K562 (cell line): Measurements from ENCODE around the gene NRARP. TPM values are rescaled to one million over a fixed set of nuclear protein-coding genes. Genes with fewer than 3 reads are reported as not detected.

Source experiments
- ATAC-seq: fragments of 200-7000 bp; cut with Tn5 transposase; 3 replicates; pipeline ENCODE4 v1.9.1; 2020; ENCODE audit warnings: moderate library complexity
- BruUV-seq: library from RNA; stranded (reverse); fragments of 400-500 nt; replicated peaks from 2 replicates; lab custom pipeline; 2021; lab: Mats Ljungman, UMichigan
- CTCF ChIA-PET: fragments of 300-600 bp; formaldehyde crosslinking; extraction: SDS; loops from one replicate; lab custom pipeline; 2021; ENCODE audit warnings: low intra/inter-chr PET ratio; lab: Yijun Ruan, JAX
- POLR2A ChIA-PET: fragments of 300-600, 350-650 bp; sonication (Branson Sonifier 250); formaldehyde crosslinking; extraction: SDS; loops from one replicate; lab custom pipeline; 2021; ENCODE audit warnings: antibody characterized with exemption, inconsistent platforms; lab: Yijun Ruan, JAX
- DNase-seq, 4 experiments: peaks; one replicate each; pipeline versions ENCODE4 v3.0.0 to v3.0.0-alpha.2; 2011 to 2018; ENCODE audit warnings: low spot score in 3 of 4, mixed read lengths in 3 of 4; ENCODE audit errors: extremely low read depth in 1 of 4
- FAIRE-seq: peaks from 2 replicates; lab custom pipeline; 2011; peaks lifted over from hg19 to GRCh38; lab: Jason Lieb, UNC
- H2AFZ ChIP-seq: 2 replicates; pipeline ENCODE4 v1.6.0; 2011; ENCODE audit warnings: low read depth, low read length, control low read depth, inconsistent platforms
- H3K27ac ChIP-seq: fragments of 200-600 bp; 3 replicates; pipeline ENCODE4 v1.8.0; 2011; ENCODE audit warnings: low read depth, mild to moderate bottlenecking, control low read depth, inconsistent platforms, low read length, moderate library complexity, mixed read lengths; ENCODE audit errors: extremely low read depth
- H3K27me3 ChIP-seq, 2 experiments: fragments of 300-600 bp in 1 of 2; 2 replicates in 1 of 2; 3 replicates in 1 of 2; pipeline versions ENCODE4 v1.6.0 to v1.8.0; 2011; ENCODE audit warnings: inconsistent platforms in 2 of 2, low read length in 2 of 2, mild to moderate bottlenecking in 1 of 2, mixed read lengths in 1 of 2, moderate library complexity in 1 of 2; ENCODE audit not compliant: control insufficient read depth in 2 of 2, insufficient read depth in 2 of 2
- H3K36me3 ChIP-seq: fragments of 300-600 bp; 3 replicates; pipeline ENCODE4 v1.8.0; 2011; ENCODE audit warnings: mild to moderate bottlenecking, low read length, inconsistent platforms; ENCODE audit not compliant: control insufficient read depth, insufficient read depth
- H3K4me1 ChIP-seq, 2 experiments: fragments of 200-600 bp in 1 of 2; replicated peaks in 1 of 2; 2 replicates in 1 of 2; 3 replicates in 1 of 2; pipeline versions ENCODE4 v1.5.1 to v1.8.0; 2011; ENCODE audit warnings: inconsistent platforms in 2 of 2, low read length in 2 of 2, mild to moderate bottlenecking in 1 of 2, mixed read lengths in 1 of 2, moderate library complexity in 1 of 2; ENCODE audit not compliant: control insufficient read depth in 2 of 2, insufficient read depth in 2 of 2
- H3K4me2 ChIP-seq: 2 replicates; pipeline ENCODE4 v1.6.1; 2011; ENCODE audit warnings: low read length, control low read depth, inconsistent platforms, mixed read lengths; ENCODE audit not compliant: insufficient read depth
- H3K4me3 ChIP-seq: fragments of 200-600 bp; sonication (generic), shearing (Covaris generic); 2 replicates; pipeline ENCODE4 v1.5.1; 2016; ENCODE audit warnings: control low read depth, inconsistent platforms
- H3K79me2 ChIP-seq: fragments of 200-600 bp; 3 replicates; pipeline ENCODE4 v1.8.0; 2011; ENCODE audit warnings: low read length, inconsistent platforms; ENCODE audit not compliant: control insufficient read depth, insufficient read depth
- H3K9ac ChIP-seq, 2 experiments: 2 replicates each; pipeline versions ENCODE4 v1.6.0 to v1.6.1; 2011; ENCODE audit warnings: low read depth in 2 of 2, low read length in 2 of 2, control low read depth in 1 of 2, inconsistent platforms in 1 of 2, mild to moderate bottlenecking in 1 of 2, mixed read lengths in 1 of 2; ENCODE audit not compliant: insufficient read depth in 1 of 2
- H3K9me1 ChIP-seq: one replicate; pipeline ENCODE4 v1.6.0; 2011; ENCODE audit warnings: inconsistent platforms, mild to moderate bottlenecking, low read length, moderate library complexity; ENCODE audit not compliant: control insufficient read depth, insufficient read depth
- H3K9me3 ChIP-seq: replicated peaks from 2 replicates; pipeline ENCODE4 v1.5.1; 2011; ENCODE audit warnings: low read depth, low read length, inconsistent platforms; ENCODE audit not compliant: control insufficient read depth, insufficient read depth
- H4K20me1 ChIP-seq: replicated peaks from 2 replicates; pipeline ENCODE4 v1.6.1; 2011; ENCODE audit warnings: low read length, inconsistent platforms, mixed read lengths; ENCODE audit not compliant: control insufficient read depth, insufficient read depth
- FIP1L1 ChIP-seq: fragments of 200-400 bp; formaldehyde crosslinking; IDR thresholded peaks from 2 replicates; pipeline ENCODE4 v1.6.1; 2018; ENCODE audit warnings: mild to moderate bottlenecking, low read depth, low read length; ENCODE audit not compliant: poor library complexity, severe bottlenecking
- PCBP1 ChIP-seq: fragments of 200-400 bp; formaldehyde crosslinking; IDR thresholded peaks from 2 replicates; pipeline ENCODE4 v1.6.1; 2018; ENCODE audit warnings: mild to moderate bottlenecking, low read depth, low read length; ENCODE audit not compliant: poor library complexity, severe bottlenecking
- RBM22 ChIP-seq: fragments of 200-400 bp; formaldehyde crosslinking; IDR thresholded peaks from 2 replicates; pipeline ENCODE4 v1.6.1; 2018; ENCODE audit warnings: low read length, low read depth; ENCODE audit not compliant: poor library complexity, severe bottlenecking
- SUPT5H ChIP-seq: fragments of 450-650 bp; IDR thresholded peaks from 2 replicates; pipeline ENCODE4 v1.6.1; 2016
- ZKSCAN3 ChIP-seq: fragments of 250-450 bp; sonication (Bioruptor Pico); IDR thresholded peaks from 2 replicates; pipeline ENCODE4 v1.4.0; 2020
- ZNF444 ChIP-seq: fragments of 250-450 bp; sonication (Bioruptor Pico); IDR thresholded peaks from 2 replicates; pipeline ENCODE4 v1.4.0; 2020; ENCODE audit warnings: mild to moderate bottlenecking, moderate library complexity
- WGBS: fragments of 100-300 bp; shearing (Covaris generic); methylation state at CpG from one replicate; pipeline ENCODE4 v1.1.6; 2016; ENCODE audit warnings: low coverage, mixed read lengths; ENCODE audit not compliant: insufficient coverage; ENCODE audit errors: missing lambda C conversion rate; 5-methylcytosine and 5-hydroxymethylcytosine counted together
- in situ Hi-C: fragments of 300-500 bp; cut with MboI; formaldehyde crosslinking; loops from 4 replicates; pipeline ENCODE4 v1.15.0; 2018; ENCODE audit warnings: inconsistent platforms, mixed read lengths
- intact Hi-C: fragments of 100-400 bp; cut with micrococcal nuclease; formaldehyde crosslinking; loops from 2 replicates; pipeline ENCODE4 v1.14.2; 2022
- polyA plus RNA-seq, 8 experiments: library from polyadenylated mRNA; depleted of rRNA in 4 of 8; stranded (reverse) in 5 of 8; unstranded in 3 of 8; fragments of >200 nt; fragmentation: Nextera tagmentation in 2 of 8; fragmentation: Illumina TruSeq in 1 of 8; extraction: Ambion mirVana in 2 of 8; extraction: Trizol in 1 of 8; gene quantifications; 2 replicates each; pipeline versions ENCODE4 v1.2.1 to v1.2.3, GENCODE V29; 2011 to 2014; ENCODE audit warnings: inconsistent platforms in 1 of 8, missing spikeins in 1 of 8
- total RNA-seq, 7 experiments: library from RNA; depleted of rRNA in 6 of 7; stranded (reverse); fragments of >200 nt in 6 of 7; fragmentation: Illumina TruSeq in 2 of 7; extraction: Trizol in 2 of 7; gene quantifications; 2 replicates each; pipeline versions ENCODE4 v1.2.1 to v1.2.3, GENCODE V29; 2011 to 2021; ENCODE audit warnings: low replicate concordance in 1 of 7

Gene NRARP
- total and polyA plus RNA-seq, 9 of the 15 experiments (the other 6 are each of a cell fraction or from before 2014, with no cell fraction given), result 2.0 to 24.5 (median 7.2) TPM; not detected in 2

DNA sequence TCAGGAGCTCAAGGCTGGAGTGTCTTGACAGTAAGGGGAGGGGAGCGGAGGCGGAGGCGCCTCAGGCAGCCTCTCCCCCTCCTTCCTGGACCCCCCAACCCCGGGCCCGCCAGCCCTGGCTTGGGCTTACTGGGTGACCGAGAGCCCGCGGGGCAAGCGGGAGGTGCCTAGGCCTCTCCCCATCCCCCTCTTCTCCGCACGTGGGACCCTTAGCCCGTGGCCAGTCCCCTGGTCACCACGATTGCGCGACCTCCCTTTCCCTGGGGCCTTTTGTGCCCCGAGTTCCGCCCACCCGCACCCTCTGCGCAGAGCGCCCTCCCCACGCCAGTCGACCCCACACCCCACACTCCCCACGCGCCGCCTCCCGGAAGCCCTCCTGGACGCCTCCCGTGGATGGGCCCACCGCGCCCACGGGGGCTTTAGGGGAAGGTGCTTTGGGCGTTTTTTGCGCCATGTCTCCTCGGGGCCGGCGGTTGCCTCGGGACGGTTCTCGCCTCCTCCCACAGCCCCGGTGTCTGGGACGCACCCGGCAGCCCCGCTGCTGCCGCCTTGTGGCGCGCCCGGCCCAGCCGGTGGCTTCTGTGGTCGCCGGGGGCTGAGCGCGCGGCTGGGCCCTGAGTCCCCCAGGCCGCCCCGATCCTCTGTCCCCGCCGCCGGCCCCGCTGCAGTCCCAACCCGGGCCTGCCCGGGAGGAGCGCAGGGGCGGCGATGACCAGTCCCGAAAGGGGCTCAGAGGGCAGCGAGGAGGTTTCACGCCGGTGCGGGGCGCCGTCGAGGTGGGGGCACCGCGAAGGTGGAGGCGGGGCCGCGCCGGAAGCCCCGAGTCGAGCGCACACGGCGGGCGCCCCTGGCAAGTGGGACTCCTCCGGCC lies 21.4 kb downstream of the NRARP start:
- Histone ChIP-seq H3K4me3 (no peak overlapping the region), H3K79me2 (peaks cover 37% of the 10 kb centered on the region), H3K9ac (peak overlapping the region in 1 of 2 experiments; percentile 58; a peak in 1 of 4 replicates), H3K9me3 (no peaks in the 10 kb centered on the region), H3K27ac (no peak overlapping the region), H4K20me1 (no peaks in the 10 kb centered on the region), H2AFZ (no peak overlapping the region), H3K4me1 (peaks cover 16 to 62% of the 10 kb centered on the region in 2 experiments), H3K36me3 (peaks cover 44% of the 10 kb centered on the region; the same call in 1 of the 3 replicates), H3K4me2 (no peak overlapping the region), H3K27me3 (no peaks in the 10 kb centered on the region), H3K9me1 (no peaks in the 10 kb centered on the region)
- intact Hi-C loops (no loop called here), in situ Hi-C loops (no loop called here)
- over 99% methylated on average over 21 of the region's 85 CpGs for WGBS
- no TSS peak for BruUV-seq
- FAIRE-seq, result no peak
- DNase-seq, result no peak
- ATAC-seq, result no peak
- TF ChIP-seq ZNF444, result no peak
- TF ChIP-seq PCBP1, result peak; percentile 21
- peak; percentile 47 for TF ChIP-seq RBM22
- no peak for TF ChIP-seq ZKSCAN3
- peak; percentile 25 for TF ChIP-seq FIP1L1
- no peak for TF ChIP-seq SUPT5H
- ChIA-PET POLR2A (no interaction called here), CTCF (no interaction called here)
